Stomach smooth muscle (tissue), 2 donors: ENCODE measurements around the gene CNNM3.
A peak's percentile ranks its signal among the peaks of the same experiment; 100 is the strongest.
"Not testable (repeated sequence)": the region's sequence is repeated elsewhere in the genome, so short reads cannot be mapped to it uniquely, and the experiment has no call there.

Experiments
- H3K27ac ChIP-seq: one replicate; pipeline ENCODE4 v1.7.0; 2013; ENCODE audit warnings: mild to moderate bottlenecking, low read length, inconsistent platforms
- H3K27me3 ChIP-seq, 2 donors: one replicate each; pipeline ENCODE4 v1.7.0; 2013; ENCODE audit warnings: low read length in 2 of 2; ENCODE audit not compliant: insufficient read depth in 2 of 2, control insufficient read depth in 1 of 2
- H3K36me3 ChIP-seq, 2 donors: one replicate each; pipeline ENCODE4 v1.7.0; 2013; ENCODE audit warnings: low read length in 2 of 2; ENCODE audit not compliant: control insufficient read depth in 2 of 2, insufficient read depth in 2 of 2
- H3K4me1 ChIP-seq: one replicate; pipeline ENCODE4 v1.7.0; 2013; ENCODE audit warnings: low read length; ENCODE audit not compliant: control insufficient read depth, insufficient read depth
- H3K4me3 ChIP-seq, 2 donors: one replicate each; pipeline ENCODE4 v1.7.0; 2013; ENCODE audit warnings: low read length in 2 of 2
- H3K9ac ChIP-seq, 2 donors: one replicate each; pipeline ENCODE4 v1.7.0; 2013; ENCODE audit warnings: low read length in 2 of 2, mild to moderate bottlenecking in 1 of 2
- H3K9me3 ChIP-seq, 2 donors: one replicate each; pipeline ENCODE4 v1.7.0; 2013; ENCODE audit warnings: low read length in 2 of 2; ENCODE audit not compliant: control insufficient read depth in 2 of 2
- donor health status: healthy.
- donor health status: Pancreatic carcinoma.

Gene CNNM3

DNA sequence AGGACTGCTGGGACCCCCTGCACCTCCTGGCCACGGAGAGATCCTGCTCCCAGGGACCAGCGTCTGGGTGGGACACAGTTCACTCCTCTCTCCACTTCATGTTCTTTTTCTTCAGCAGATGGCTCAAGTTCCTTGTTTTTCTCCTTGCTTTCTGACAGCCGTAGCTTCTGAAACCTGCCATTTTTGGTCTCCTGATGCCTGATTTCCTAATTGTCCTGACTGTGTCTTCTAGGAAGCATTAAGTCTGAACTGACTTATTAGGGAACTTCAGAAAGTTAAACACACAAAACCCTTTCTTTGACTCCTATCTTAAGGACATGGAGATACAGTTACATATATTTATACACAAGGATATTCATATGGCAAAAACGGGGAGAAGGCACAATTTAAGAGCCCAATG is 32.7 kb upstream of the CNNM3 start:
- Histone ChIP-seq H3K4me1 (peaks cover 12% of the 10 kb centered on the region), H3K36me3 (no peaks in the 10 kb centered on the region), H3K27me3 (no peaks in the 10 kb centered on the region), H3K9ac (no peak overlapping the region), H3K4me3 (no peak overlapping the region), H3K27ac (no peak overlapping the region), H3K9me3 (no peaks in the 10 kb centered on the region)

DNA sequence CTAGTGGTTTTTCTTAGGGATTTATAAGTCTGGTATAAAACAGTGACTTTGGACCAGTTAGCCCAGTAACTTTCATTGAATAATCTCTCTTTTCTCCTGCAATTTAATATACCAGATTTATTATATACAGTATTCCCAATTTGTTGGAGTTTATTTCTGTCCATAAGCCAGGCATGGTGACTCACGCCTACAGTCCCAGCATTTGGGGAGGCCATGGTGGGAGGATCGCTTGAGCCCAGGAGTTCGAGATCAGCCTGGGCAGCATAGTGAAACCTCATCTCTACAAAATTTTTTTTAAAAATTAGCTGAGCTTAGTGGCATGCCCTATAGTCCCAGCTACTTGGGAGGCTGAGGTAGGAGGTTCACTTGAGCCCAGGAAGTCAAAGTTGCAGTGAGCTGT is 28.7 kb upstream of the CNNM3 start:
- H3K9me3 ChIP-seq: no peaks in the 10 kb centered on the region
- no peaks in the 10 kb centered on the region for H3K27me3 ChIP-seq
- no peak overlapping the region for H3K4me3 ChIP-seq
- no peak overlapping the region for H3K9ac ChIP-seq
- H3K27ac ChIP-seq: no peak overlapping the region
- H3K4me1 ChIP-seq: peaks cover 16% of the 10 kb centered on the region
- no peaks in the 10 kb centered on the region for H3K36me3 ChIP-seq

- no peaks in the 10 kb centered on the region for H3K36me3 ChIP-seq
- H3K27ac ChIP-seq: no peak overlapping the region
- H3K9me3 ChIP-seq: no peaks in the 10 kb centered on the region
- H3K9ac ChIP-seq: no peak overlapping the region
- H3K4me1 ChIP-seq: peaks cover 16% of the 10 kb centered on the region
- peak overlapping the region in 1 of 2 donors; percentile 35 for H3K4me3 ChIP-seq
- H3K27me3 ChIP-seq: no peaks in the 10 kb centered on the region
Observed at GRCh38 chr2:96788442-96789244, 27.4 kb upstream of the CNNM3 start.

- H3K36me3 ChIP-seq: no peaks in the 10 kb centered on the region
- no peak overlapping the region for H3K27ac ChIP-seq
- no peaks in the 10 kb centered on the region for H3K27me3 ChIP-seq
- peaks cover 16% of the 10 kb centered on the region for H3K4me1 ChIP-seq
- H3K9ac ChIP-seq: no peak overlapping the region
- H3K4me3 ChIP-seq: no peak overlapping the region
- no peaks in the 10 kb centered on the region for H3K9me3 ChIP-seq
Observed at GRCh38 chr2:96789245-96789617, 26.8 kb upstream of the CNNM3 start.

- no peak overlapping the region for H3K27ac ChIP-seq
- H3K36me3 ChIP-seq: peaks cover 3 to 6% of the 10 kb centered on the region in 2 donors
- H3K4me1 ChIP-seq: peaks cover 8% of the 10 kb centered on the region
Observed at GRCh38 chr2:96792772-96793749, 23.0 kb upstream of the CNNM3 start.

DNA sequence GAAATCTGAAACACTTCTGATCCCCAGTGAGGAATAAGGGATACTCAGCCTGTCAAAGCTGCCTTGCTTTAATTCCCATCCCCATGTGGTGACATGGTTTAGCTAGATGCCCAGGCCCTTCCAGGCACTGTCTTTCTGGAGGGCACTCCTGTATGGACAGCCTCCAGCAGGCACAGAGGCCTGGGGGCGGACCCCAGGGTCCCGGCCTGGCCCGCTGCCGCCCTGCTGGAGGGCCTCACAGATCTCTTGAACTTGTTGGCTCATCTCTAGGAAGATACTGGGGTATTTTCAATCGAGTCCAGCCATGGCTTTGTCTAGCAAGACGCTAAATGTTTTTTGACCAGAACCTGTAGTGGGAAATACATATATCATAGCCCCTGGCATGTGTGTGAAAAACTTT is 21.0 kb upstream of the CNNM3 start:
- H3K4me3 ChIP-seq: no peak overlapping the region
- H3K36me3 ChIP-seq: peaks cover 15 to 16% of the 10 kb centered on the region in 2 donors
- no peaks in the 10 kb centered on the region for H3K9me3 ChIP-seq
- no peak overlapping the region for H3K9ac ChIP-seq
- H3K4me1 ChIP-seq: no peaks in the 10 kb centered on the region
- no peaks in the 10 kb centered on the region for H3K27me3 ChIP-seq
- no peak overlapping the region for H3K27ac ChIP-seq

More at GRCh38 chr2:96792772-96793749, 23.0 kb upstream of the CNNM3 start:
- Histone ChIP-seq H3K27me3 (no peaks in the 10 kb centered on the region), H3K9ac (no peak overlapping the region), H3K4me3 (no peak overlapping the region), H3K9me3 (no peaks in the 10 kb centered on the region)

- H3K27ac ChIP-seq, H3K9ac ChIP-seq, H3K4me3 ChIP-seq, H3K27me3 ChIP-seq, H3K4me1 ChIP-seq, H3K9me3 ChIP-seq: not testable (repeated sequence)
- peaks cover 16% of the 10 kb centered on the region in 2 donors for H3K36me3 ChIP-seq
Observed at GRCh38 chr2:96796497-96796896, 19.6 kb upstream of the CNNM3 start.

- Histone ChIP-seq H3K4me1 (peaks cover 8% of the 10 kb centered on the region), H3K9ac (no peak overlapping the region), H3K27ac (no peak overlapping the region), H3K9me3 (no peaks in the 10 kb centered on the region), H3K27me3 (no peaks in the 10 kb centered on the region), H3K36me3 (peaks cover 20 to 21% of the 10 kb centered on the region in 2 donors), H3K4me3 (no peak overlapping the region)
Observed at GRCh38 chr2:96797066-96797625, 18.9 kb upstream of the CNNM3 start.

DNA sequence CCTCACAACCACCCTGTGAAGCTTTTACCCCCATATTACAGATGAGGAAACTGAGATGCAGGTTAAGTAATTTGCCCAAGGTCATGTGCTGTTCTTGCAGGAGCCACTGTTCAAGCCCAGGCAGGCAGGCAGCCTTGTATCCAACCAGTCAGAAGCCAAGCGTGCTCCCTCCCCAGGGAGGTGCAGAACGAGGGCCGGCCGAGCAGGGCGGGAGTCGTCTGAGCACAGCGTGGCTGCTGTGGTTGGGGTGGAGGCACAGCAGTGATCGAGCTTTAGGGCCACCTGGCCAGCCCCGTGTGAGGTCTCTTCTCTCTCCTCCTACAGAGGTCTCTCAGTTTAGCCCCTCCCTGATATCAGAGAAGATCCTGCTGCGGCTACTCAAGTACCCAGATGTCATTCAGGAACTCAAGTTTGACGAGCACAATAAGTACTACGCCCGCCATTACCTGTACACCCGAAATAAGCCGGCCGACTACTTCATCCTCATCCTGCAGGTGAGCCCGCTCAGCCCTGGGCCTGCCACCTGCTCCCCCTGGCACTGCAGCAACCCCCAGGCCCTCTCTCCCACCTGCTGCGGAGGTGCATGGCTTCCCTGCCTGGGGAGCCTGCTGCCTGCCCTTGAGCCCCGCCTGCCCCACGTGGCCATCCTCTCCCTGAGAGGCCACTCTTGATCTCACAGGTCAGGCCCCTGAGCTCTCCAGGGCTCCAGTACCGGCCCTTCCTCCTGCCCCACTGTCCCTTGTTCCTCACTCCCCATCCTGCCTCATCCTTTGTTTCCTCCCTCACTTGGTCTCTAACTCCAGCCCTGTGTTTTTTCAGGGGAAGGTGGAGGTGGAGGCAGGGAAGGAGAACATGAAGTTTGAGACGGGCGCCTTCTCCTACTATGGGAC is 17.1 kb upstream of the CNNM3 start:
- H3K27me3 ChIP-seq: no peaks in the 10 kb centered on the region
- H3K4me3 ChIP-seq: no peak overlapping the region
- no peaks in the 10 kb centered on the region for H3K9me3 ChIP-seq
- H3K27ac ChIP-seq: no peak overlapping the region
- H3K36me3 ChIP-seq: peaks cover 22 to 25% of the 10 kb centered on the region in 2 donors
- peaks cover 8% of the 10 kb centered on the region for H3K4me1 ChIP-seq
- no peak overlapping the region for H3K9ac ChIP-seq

- Histone ChIP-seq H3K4me1 (peaks cover 8% of the 10 kb centered on the region), H3K36me3 (peaks cover 22 to 25% of the 10 kb centered on the region in 2 donors), H3K9ac (no peak overlapping the region), H3K27me3 (no peaks in the 10 kb centered on the region), H3K9me3 (no peaks in the 10 kb centered on the region), H3K27ac (no peak overlapping the region), H3K4me3 (no peak overlapping the region)
Observed at GRCh38 chr2:96799623-96799935, 16.5 kb upstream of the CNNM3 start.
